Left cardiac atrium (tissue), 4 donors: ENCODE data around the gene ARHGDIG. TPM values are rescaled to one million over a fixed set of nuclear protein-coding genes. Genes with fewer than 3 reads are reported as not detected.
A peak's percentile ranks its signal among the peaks of the same experiment; 100 is the strongest.
"Not testable (repeated sequence)": the region's sequence is repeated elsewhere in the genome, so short reads cannot be mapped to it uniquely, and the experiment has no call there.

Experiments used
- ATAC-seq, 2 donors: fragments of 200-7000 bp; cut with Tn5 transposase; one replicate each; pipeline ENCODE4 v1.9.1; 2020; ENCODE audit warnings: mild to moderate bottlenecking in 2 of 2, moderate library complexity in 2 of 2
- DNase-seq: peaks from one replicate; pipeline ENCODE4 v3.0.0-alpha.2; 2020
- intact Hi-C, 2 donors: fragments of 100-400 bp; cut with DNase I; formaldehyde crosslinking; loops; one replicate each; pipeline versions ENCODE4 v1.14.1 to v1.15.1; 2022 to 2023
- total RNA-seq, 2 donors: library from RNA; stranded (reverse); fragmentation: NEBNext Ultra II Directional; extraction: Animal tissue kit (Norgen Biotek cat#: 25700); gene quantifications; one replicate each; pipeline ENCODE4 v1.2.1, GENCODE V29; 2021
- donor health status: DM: no; HTN: yes; CAD: no.
- donor health status: DM: no; HTN: yes; CAD: no; lungs with severe emphysema.
- donor health status: DM: yes; HTN: yes; CAD: no.
- donor health status: Dilated cardiomyopathy.

The ARHGDIG gene
- total RNA-seq, 2 donors from 2014 or later = 4.9 to 5.1 TPM

- DNase-seq (no peak), ATAC-seq (no peak)
- intact Hi-C loops = no loop called here
Observed at GRCh38 chr16:262121-262745, 18.2 kb upstream of the ARHGDIG start.

- ATAC-seq (no peak), DNase-seq (no peak)
- intact Hi-C loops = no loop called here
Observed at GRCh38 chr16:263182-263774, 17.1 kb upstream of the ARHGDIG start.

DNA sequence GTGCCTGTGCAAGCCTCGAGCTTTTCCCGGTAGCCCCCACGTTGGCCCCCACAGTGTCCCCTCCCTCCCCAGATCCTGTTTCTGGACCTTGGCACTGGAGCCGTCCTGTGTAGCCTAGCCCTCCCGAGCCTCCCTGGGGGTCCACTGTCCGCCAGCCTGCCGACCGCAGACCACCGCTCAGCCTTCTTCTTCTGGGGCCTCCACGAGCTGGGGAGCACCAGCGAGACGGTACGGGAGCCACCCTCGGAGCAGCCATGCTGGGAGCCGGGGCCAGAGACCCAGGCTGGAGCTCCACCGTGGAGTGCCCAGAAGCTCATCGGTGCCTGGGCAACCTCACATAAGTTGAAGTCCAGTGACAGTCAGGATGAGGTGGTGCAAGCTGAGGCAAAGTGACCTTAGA, 16.4 kb upstream of the ARHGDIG start:
- ATAC-seq (no peak), DNase-seq (no peak)
- intact Hi-C loops = no loop called here

DNA sequence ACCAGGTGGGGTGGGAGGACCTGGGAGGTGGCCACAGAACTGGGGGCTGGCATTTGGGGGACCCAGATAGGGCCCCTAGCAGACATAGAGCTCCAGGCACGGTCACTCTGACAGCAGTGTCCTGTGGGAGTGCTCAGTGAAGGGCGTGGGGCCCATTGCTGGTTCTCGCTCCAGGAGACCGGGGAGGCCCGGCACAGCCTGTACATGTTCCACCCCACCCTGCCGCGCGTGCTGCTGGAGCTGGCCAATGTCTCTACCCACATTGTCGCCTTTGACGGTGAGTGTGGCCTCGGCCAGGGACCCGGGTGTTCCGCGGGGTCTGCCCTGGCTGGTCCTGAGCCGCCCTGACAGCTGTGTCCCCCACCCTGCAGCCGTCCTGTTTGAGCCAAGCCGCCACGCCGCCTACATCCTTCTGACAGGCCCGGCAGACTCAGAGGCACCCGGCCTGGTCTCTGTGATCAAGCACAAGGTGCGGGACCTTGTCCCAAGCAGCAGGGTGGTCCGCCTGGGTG, 15.9 kb upstream of the ARHGDIG start:
- intact Hi-C loops = no loop called here
- ATAC-seq = no peak
- DNase-seq = no peak

DNA sequence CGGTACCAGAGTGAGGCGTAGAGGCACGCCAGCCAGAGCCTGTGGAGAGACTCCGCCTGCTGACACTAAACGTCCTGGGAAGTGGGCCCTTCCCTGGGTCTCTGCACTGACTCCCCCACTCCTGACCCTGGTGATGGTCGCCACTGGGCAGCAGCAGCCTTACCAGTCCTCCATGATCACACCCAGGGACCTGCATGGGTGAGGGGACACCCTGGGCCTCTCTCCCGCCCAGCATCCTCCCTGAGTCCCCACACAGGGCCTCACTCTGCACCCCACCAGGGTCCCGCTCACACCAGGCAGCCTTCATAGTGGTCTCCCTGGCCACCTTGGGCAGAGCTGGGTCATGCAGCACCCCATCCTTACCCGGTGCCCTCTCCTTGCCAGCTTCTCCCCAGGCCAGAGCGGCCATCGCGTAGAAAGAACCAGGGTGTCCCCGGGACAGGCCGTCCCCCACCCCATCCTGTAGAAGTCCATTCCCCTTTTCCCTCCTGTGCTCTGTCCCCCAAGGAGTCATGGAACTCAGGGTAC, 15.3 kb upstream of the ARHGDIG start:
- DNase-seq (no peak), ATAC-seq (no peak)
- intact Hi-C loops = no loop called here

DNA sequence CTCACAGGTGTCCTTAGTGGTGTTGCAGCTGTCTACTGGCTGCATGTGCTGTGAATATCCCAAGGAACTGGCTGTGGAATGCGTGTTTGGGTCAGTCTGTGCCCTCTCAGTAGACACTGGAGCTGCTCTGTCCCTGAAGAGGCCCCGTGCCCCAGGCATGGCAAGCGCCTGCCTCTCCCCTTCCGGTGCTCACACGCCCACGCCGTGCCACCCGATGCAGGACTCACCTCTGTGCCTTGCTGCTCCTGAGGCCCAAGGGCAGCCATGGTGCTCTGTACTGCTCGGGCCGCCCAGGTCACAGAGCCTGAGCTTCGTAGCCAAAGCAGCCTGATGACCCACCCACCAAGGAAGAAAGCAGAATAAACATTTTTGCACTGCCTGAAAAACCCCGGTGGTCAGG, 14.7 kb upstream of the ARHGDIG start:
- intact Hi-C loops = no loop called here
- DNase-seq = no peak
- ATAC-seq = peak; percentile 5 to 35

GRCh38 chr16:266258-267164, 13.9 kb upstream of the ARHGDIG start:
- ATAC-seq (peak in 1 of 2 donors; percentile 3), DNase-seq (no peak)
- intact Hi-C loops = no loop called here

DNA sequence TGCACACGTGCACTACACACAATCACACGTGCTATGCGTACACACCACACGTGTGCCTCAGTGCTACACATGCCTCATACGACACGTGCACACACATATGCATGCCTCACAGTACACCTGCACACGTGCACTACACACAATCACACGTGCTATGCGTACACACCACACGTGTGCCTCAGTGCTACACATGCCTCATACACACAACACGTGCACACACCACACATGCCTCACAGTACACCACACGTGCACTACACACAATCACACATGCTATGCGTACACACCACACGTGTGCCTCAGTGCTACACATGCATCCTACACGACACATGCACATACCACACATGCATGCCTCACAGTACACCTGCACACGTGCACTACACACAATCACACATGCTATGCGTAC, 12.8 kb upstream of the ARHGDIG start:
- DNase-seq, intact Hi-C loops, ATAC-seq: not testable (repeated sequence)

- DNase-seq (no peak), ATAC-seq (no peak)
Observed at GRCh38 chr16:268141-269053, 12.0 kb upstream of the ARHGDIG start.

DNA sequence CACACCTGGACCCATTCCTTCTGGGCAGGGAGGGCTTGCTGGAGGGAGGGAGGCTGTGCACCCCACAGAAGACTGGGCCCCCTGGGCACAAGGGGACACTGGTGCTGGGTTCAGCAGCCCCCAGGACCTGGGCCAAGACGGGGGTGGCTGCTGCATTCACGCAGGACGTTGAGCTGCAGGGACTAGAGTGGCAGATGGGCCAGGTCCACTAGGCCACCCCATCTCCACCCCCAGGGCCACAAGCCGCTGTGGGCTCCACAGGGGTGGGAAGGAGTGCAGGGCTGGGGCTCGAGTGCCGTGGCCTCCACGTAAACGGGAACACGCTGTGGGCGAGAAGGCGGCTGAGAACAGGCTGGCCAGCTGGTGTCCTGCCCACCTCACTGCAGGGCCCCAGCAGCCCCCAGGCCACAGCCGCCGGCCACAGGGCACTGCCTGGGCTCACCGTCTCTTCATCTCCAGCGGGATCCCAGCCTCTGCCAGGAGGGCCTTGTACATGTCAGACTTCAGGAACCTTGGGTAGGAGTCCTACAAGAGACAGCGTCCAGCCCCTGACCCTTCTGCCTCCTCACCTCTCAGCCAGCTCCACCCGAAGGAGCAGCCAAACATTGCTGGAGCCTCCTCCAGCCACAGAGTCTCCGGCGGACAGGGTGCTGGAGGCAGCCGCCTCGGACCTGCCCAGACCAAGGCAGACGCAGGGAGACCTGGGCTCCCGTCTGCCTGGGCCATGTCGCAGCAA, 11.2 kb upstream of the ARHGDIG start:
- intact Hi-C loops = no loop called here
- ATAC-seq = no peak
- no peak for DNase-seq

More at GRCh38 chr16:268141-269053, 12.0 kb upstream of the ARHGDIG start:
- intact Hi-C loops = no loop called here

GRCh38 chr16:270381-271255, 9.8 kb upstream of the ARHGDIG start:
- ATAC-seq (no peak), DNase-seq (no peak)
- intact Hi-C loops = no loop called here

GRCh38 chr16:272633-273546, 7.5 kb upstream of the ARHGDIG start:
- intact Hi-C loops = no loop called here
- ATAC-seq (no peak), DNase-seq (no peak)

DNA sequence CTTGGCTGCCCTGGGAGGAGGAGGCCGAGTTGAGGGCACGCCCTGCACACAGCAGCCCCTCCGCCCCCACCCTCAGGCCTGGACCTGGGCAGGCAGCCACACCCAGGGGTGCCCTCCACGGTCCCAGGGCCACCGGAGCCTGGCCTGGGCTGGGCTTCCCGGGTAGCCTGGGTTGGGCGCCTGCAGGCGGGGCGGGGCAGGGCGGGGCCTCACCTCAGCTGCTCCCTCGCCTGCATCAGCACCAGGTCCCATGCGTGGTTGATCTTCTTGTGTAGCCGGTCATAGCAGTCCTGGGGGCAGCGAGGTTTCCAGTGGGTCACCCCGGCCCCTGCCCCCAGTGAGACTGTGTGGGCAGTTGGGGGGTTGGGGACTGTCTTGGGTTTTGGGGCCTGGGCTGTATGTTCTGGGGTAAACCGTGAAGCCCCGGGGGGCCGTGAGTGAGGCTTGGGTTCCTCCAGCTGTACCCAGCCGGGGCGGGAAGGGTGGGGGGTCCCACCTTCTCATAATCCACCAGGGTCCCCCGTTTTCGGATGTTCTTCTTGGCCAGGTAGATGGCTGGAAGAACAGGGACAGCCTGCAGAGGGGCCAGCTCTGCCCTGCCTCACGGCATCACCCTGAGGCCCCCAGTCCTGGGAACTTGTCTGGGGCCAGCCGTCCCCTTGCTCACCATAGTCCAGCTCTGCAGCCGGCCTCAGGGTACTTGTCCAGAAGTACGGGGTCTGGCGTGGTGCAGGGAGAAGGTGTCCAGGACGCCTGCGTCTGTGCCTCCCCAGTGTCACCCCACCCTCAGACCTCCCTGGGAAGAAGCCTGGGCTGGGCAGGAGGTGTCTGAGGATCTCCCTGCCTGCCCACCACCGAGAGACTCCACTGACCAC, 6.6 kb upstream of the ARHGDIG start:
- ATAC-seq (no peak), DNase-seq (no peak)
- intact Hi-C loops = no loop called here

DNA sequence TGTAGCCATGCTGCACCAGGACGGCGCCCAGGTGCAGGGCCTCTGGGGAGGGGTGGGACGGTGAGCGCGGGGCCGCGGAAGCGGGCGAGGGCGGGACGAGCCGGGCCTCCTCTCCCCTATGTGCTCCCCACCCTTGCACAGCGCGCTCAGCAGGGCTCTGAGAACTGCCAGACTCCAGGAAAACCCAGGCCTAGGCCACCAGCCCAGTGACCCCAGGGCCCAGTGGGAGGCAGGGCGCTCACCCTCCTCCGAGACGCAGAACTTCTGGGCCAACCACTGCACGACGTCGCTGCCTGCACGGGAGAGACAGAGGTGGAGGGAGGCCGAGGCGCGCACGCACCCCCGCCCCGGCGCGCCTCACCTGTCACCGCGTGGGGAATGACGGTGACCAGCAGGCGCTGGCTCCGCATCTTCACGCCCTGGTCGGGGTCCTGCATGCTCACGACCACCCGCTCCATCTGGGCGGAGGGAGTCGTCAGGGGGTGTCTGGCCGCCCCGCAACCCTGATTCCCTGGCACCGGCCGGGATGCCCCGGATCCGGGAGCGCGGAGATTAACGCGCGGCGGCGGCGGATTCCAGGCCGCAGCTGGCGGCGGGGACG, 5.2 kb upstream of the ARHGDIG start:
- DNase-seq (no peak), ATAC-seq (peak; percentile 14 to 27)
- intact Hi-C loops = no loop called here

DNA sequence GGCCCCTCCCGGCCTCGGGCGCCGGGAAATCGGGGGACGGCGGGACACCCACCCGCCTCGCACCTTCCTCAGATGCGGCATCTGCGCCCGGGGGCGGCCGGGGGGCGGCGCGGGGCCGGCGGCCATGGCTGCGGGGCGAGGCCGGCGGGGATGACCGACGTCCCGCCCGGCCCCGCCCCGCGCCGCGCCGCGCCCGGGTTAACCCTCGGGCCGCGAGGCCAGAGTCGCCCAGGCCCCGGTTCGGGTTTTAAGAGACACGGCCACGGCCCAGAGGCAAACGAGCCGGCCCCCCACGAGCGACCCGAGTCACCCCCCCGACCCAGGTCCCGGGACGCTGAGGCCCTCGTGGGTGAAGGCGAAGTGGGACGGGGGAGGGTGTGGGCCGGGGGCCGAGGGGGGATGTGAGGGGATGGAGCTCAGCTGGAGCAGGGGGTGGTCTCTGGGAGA, 4.6 kb upstream of the ARHGDIG start, which contains the start of gene RGS11:
RGS11 (minus strand) TSS at position 159 of the 447 bp plus-strand sequence; CDS start at position 126, 33 bp downstream.
- intact Hi-C loops = no loop called here
- ATAC-seq (peak; percentile 45 to 68), DNase-seq (no peak)
